Body of pancreas (tissue), 4 donors: ENCODE results near the gene GNB5. TPM values are rescaled to one million over a fixed set of nuclear protein-coding genes. Genes with fewer than 3 reads are reported as not detected.

Source experiments
- ATAC-seq: fragments of 150-250 bp; one replicate; pipeline ENCODE4 v1.9.1; 2016
- DNase-seq, 4 donors: peaks; one replicate each; pipeline ENCODE4 v3.0.0-alpha.2; 2019
- H3K27ac ChIP-seq, 4 donors: fragments of 200-600 bp; sonication (generic); 1 replicate in 3 of 4; 2 replicates in 1 of 4; pipeline versions ENCODE4 v1.5.1 to v1.6.1; 2016 to 2019; ENCODE audit warnings: mild to moderate bottlenecking in 1 of 4, mixed read lengths in 1 of 4, moderate library complexity in 1 of 4
- H3K27me3 ChIP-seq, 2 donors: fragments of 200-600 bp; sonication (generic); one replicate each; pipeline ENCODE4 v1.6.0; 2016; ENCODE audit warnings: mild to moderate bottlenecking in 1 of 2
- H3K36me3 ChIP-seq, 2 donors: fragments of 200-600 bp; sonication (generic); replicated peaks in 1 of 2; 2 replicates each; pipeline ENCODE4 v1.5.1; 2016; ENCODE audit warnings: low read depth in 2 of 2; ENCODE audit not compliant: insufficient read depth in 1 of 2
- H3K4me1 ChIP-seq: fragments of 200-600 bp; sonication (generic); one replicate; pipeline ENCODE4 v1.6.0; 2016
- H3K4me3 ChIP-seq, 2 donors: fragments of 200-600 bp; sonication (generic); 1 replicate in 1 of 2; 2 replicates in 1 of 2; pipeline ENCODE4 v1.5.1; 2016 to 2019
- H3K9me3 ChIP-seq, 3 donors: fragments of 200-600 bp; sonication (generic); 1 replicate in 2 of 3; 2 replicates in 1 of 3; pipeline ENCODE4 v1.5.1; 2016
- POLR2A ChIP-seq, 3 donors: fragments of 450-650 bp; IDR thresholded peaks; one replicate each; pipeline ENCODE4 v1.6.1; 2016; ENCODE audit warnings: antibody characterized with exemption in 3 of 3, mild to moderate bottlenecking in 2 of 3
- WGBS, 2 donors: methylation state at CpG; one replicate each; pipeline ENCODE4 v1.1.5; 2017; 5-methylcytosine and 5-hydroxymethylcytosine counted together
- intact Hi-C: fragments of 100-400 bp; cut with DNase I; formaldehyde crosslinking; loops from one replicate; pipeline ENCODE4 v1.15.1; 2023
- total RNA-seq, 2 donors: library from RNA; depleted of rRNA; stranded (reverse); fragments of >200 nt; gene quantifications; one replicate each; pipeline ENCODE4 v1.1.0, GENCODE V29; 2016
- TF ChIP-seq, protein P1 (sequence below), 7 experiments: fragments of 450-650 bp in 4 of 7; fragments of 200-600 bp in 3 of 7; sonication (generic) in 3 of 7; IDR thresholded peaks; one replicate each; pipeline ENCODE4 v1.5.1; 2016 to 2019; ENCODE audit warnings: antibody characterized with exemption in 7 of 7

The GNB5 gene
- total RNA-seq, 2 donors from 2014 or later: 15.8 to 25.2 TPM

DNA sequence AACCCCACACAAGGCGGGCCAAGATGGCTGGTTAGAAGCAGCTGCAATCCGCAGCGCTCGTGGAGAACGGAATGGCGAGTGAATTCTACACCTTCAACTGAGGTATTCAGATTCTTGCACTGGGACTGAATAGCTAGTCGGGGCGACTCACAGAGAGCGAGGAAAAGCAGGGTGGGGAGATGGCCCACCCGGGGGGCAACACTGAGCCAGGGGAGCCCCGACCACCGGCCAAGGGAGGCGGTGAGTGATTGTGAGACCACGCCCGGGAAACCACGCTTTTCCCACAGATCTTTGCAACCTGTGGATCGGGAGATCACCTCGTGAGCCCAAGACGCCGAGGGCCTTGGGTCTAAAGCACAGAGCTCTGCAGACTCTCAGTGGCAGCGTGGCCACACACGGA is 28.3 kb downstream of the GNB5 start:
- no peak for ATAC-seq
- no peak for DNase-seq
- Histone ChIP-seq H3K27ac (no peak overlapping the region), H3K4me1 (peaks cover 6% of the 10 kb centered on the region), H3K9me3 (no peaks in the 10 kb centered on the region), H3K36me3 (no peaks in the 10 kb centered on the region), H3K4me3 (no peak overlapping the region), H3K27me3 (no peaks in the 10 kb centered on the region)
- TF ChIP-seq, protein P1, sequence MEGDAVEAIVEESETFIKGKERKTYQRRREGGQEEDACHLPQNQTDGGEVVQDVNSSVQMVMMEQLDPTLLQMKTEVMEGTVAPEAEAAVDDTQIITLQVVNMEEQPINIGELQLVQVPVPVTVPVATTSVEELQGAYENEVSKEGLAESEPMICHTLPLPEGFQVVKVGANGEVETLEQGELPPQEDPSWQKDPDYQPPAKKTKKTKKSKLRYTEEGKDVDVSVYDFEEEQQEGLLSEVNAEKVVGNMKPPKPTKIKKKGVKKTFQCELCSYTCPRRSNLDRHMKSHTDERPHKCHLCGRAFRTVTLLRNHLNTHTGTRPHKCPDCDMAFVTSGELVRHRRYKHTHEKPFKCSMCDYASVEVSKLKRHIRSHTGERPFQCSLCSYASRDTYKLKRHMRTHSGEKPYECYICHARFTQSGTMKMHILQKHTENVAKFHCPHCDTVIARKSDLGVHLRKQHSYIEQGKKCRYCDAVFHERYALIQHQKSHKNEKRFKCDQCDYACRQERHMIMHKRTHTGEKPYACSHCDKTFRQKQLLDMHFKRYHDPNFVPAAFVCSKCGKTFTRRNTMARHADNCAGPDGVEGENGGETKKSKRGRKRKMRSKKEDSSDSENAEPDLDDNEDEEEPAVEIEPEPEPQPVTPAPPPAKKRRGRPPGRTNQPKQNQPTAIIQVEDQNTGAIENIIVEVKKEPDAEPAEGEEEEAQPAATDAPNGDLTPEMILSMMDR (IDR thresholded peaks at IDR 0.05): no peak
- no peak for TF ChIP-seq POLR2A (IDR thresholded peaks at IDR 0.05)
- 90 to 92% methylated on average over 19 to 22 of the region's 22 CpGs for WGBS, 2 donors
- intact Hi-C loops: no loop called here

DNA sequence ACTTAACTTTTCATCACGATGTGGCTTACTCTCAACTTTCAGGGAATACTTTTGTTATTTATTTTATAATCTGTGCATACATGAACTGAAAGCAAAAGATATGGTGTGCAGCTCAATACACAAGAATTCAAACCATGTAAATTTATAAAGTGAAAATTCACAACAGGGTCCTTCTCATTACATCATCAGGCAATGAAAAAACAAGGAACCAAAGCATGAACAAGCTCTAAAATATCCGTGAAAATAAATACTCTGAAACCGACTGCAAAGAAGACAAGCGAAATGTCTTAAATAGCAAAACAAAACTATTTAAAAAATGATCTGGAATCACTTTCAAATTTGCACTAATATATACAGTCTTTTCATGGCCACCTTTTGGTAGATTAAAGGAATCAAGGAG is 28.9 kb downstream of the GNB5 start:
- no peaks in the 10 kb centered on the region for H3K36me3 ChIP-seq
- no peak overlapping the region for H3K27ac ChIP-seq
- no peak for TF ChIP-seq POLR2A (IDR thresholded peaks at IDR 0.05)
- TF ChIP-seq, protein P1 (IDR thresholded peaks at IDR 0.05): no peak
- intact Hi-C loops: no loop called here
- WGBS, 2 donors: 77 to 79% methylated on average over 4 of the region's 4 CpGs
- H3K4me1 ChIP-seq: peaks cover 8% of the 10 kb centered on the region
- ATAC-seq (no peak), DNase-seq (no peak)
- no peaks in the 10 kb centered on the region for H3K27me3 ChIP-seq
- no peak overlapping the region for H3K4me3 ChIP-seq
- no peaks in the 10 kb centered on the region for H3K9me3 ChIP-seq

DNA sequence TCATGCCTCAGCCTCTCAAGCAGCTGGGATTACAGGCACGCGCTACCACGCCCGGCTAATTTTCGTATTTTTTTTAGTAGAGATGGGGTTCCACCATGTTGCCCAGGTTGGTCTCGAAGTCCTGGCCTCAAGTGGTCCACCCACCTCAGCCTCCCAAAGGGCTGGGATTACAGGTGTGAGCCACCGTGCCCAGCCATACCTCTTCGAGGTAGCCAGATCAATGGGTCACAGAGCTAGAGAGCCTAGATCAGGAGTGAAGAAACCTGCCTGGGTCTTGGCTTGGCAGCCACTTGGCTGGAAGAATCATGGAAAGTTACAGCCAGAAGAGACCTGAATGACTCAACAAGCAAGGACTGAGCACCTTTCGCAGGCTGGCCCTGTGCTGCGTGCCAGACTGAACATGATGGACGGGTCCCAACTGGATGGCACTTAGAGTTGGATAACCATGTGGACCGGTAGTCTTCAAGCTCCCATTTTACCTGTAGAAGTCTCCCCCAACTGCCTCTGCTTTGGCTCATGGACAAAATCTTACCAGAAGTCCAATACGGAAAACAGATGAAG is 29.7 kb downstream of the GNB5 start:
- no peak for ATAC-seq
- Histone ChIP-seq H3K4me3 (no peak overlapping the region), H3K27ac (no peak overlapping the region), H3K9me3 (no peaks in the 10 kb centered on the region), H3K27me3 (no peaks in the 10 kb centered on the region), H3K4me1 (peaks cover 8% of the 10 kb centered on the region), H3K36me3 (no peaks in the 10 kb centered on the region)
- TF ChIP-seq POLR2A (IDR thresholded peaks at IDR 0.05): no peak
- DNase-seq: no peak
- 95 to 96% methylated on average over 6 to 13 of the region's 13 CpGs for WGBS, 2 donors
- intact Hi-C loops: no loop called here

DNA sequence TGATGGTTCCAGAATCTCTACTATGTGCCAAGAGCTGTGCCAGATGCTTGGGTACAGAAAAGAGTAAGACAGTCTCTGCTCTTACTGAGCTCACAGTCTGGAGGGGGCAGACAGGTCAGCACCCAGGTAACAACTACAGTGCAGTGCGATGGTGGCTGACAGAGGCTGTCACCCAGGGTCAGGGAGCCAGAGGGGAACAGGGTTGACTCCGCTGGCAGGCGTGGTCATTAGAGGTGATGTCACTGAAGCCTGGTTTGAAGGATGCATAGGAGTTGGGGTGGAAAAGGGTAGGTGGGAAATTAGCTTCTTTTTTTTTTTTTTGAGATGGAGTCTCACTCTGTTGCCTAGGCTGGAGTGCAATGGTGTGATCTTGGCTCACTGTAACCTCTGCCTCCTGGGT is 31.5 kb downstream of the GNB5 start:
- WGBS, 2 donors: 95 to 100% methylated on average over 3 of the region's 3 CpGs
- no peak for TF ChIP-seq POLR2A (IDR thresholded peaks at IDR 0.05)
- TF ChIP-seq, protein P1 (IDR thresholded peaks at IDR 0.05): no peak
- DNase-seq (no peak), ATAC-seq (no peak)
- Histone ChIP-seq H3K27me3 (no peaks in the 10 kb centered on the region), H3K9me3 (no peaks in the 10 kb centered on the region), H3K4me1 (peaks cover 8% of the 10 kb centered on the region), H3K36me3 (no peaks in the 10 kb centered on the region), H3K27ac (no peak overlapping the region), H3K4me3 (no peak overlapping the region)
- intact Hi-C loops: no loop called here

DNA sequence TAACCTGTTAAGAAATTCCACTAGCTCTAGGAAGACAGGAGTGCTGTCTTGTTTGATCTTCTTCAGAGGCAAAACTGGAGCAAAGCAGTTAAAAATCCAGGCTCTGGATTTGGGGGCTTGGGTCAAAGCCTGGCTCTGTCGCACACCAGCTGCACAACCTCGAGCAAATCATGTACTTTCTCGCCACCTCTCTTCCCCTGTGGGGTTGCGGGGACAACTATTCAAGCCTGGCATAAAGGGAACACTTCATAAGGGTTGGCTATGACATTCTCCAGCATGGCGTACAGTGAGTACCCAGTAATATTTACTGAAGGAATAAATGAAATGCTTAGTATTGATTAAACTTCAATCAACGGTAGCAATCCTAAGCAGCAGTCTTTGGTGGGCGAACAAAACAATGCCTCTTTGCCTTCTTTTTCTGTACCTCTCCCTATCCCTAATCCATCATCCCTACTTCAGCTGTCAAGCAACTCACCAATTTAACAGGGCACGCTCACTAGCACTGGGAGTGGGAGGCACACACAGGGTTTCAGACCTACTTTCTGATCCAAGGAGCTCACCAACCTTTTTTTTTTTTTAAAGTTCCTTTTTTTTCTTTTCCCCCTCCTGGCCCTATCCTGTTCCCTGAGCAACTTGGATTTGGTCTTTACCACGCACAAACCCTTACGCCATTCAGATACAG is 33.0 kb downstream of the GNB5 start:
- DNase-seq: no peak
- Histone ChIP-seq H3K36me3 (no peaks in the 10 kb centered on the region), H3K4me1 (peaks cover 8% of the 10 kb centered on the region), H3K4me3 (no peak overlapping the region), H3K27me3 (no peaks in the 10 kb centered on the region), H3K9me3 (no peaks in the 10 kb centered on the region), H3K27ac (no peak overlapping the region)
- peak; percentile 38 for ATAC-seq
- intact Hi-C loops: no loop called here
- no peak for TF ChIP-seq POLR2A (IDR thresholded peaks at IDR 0.05)
- TF ChIP-seq, protein P1 (IDR thresholded peaks at IDR 0.05): no peak
- WGBS, 2 donors: 60 to 74% methylated on average over 10 of the region's 10 CpGs
